DMS153 (cell line): ENCODE data around the gene VPS13D.
"Not testable (repeated sequence)": the region's sequence is repeated elsewhere in the genome, so short reads cannot be mapped to it uniquely, and the experiment has no call there.

ENCODE experiments used
- DNase-seq: peaks from one replicate; lab custom pipeline; 2025; lab: John Stamatoyannopoulos, UW

The VPS13D gene

GRCh38 chr1:12196641-12197482 is 33.0 kb upstream of the VPS13D start:
- DNase-seq, result peak; percentile 31

GRCh38 chr1:12197483-12197880 is 32.3 kb upstream of the VPS13D start:
- DNase-seq, result no peak

DNA sequence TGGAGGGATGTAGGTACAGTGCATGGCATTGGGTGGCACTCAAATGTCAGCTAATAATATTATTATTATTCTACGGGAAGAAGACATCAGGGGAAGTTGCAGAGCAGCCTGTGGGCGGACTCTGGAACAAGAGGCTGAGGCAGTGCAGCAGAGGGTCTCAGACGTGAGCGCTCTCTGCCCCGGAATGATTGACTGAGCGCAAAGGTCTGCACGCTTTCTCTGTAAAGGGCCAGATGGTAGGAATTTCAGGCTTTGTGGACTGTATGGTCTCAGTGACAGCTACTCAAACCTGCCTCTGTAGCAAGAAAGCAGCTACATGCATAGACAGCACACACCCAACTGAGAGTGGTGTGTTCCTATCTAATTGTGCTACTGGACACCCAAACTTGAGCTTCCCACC is 29.6 kb upstream of the VPS13D start:
- DNase-seq, result no peak

- no peak for DNase-seq
Observed at GRCh38 chr1:12201352-12202189, 28.3 kb upstream of the VPS13D start.

GRCh38 chr1:12202190-12202497 is 27.7 kb upstream of the VPS13D start:
- no peak for DNase-seq

DNA sequence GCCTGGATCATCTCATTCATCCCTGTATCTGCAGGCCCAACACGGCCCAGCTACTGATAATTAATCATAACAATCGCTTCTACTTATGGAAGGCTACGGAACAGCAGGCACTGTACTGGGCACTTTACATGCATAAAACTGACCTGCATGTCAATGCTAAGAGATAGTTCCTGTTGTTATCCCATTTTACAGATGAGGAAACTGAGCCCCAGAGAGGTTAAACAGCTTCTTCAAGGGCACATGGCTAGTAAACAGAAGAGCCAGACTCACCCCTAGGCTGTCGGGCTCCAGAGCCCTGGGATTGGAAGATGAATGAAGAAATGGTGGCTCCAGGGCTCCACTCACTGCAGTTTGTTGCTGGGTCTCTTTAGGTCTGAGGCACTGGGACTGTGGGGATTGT is 27.3 kb upstream of the VPS13D start:
- DNase-seq, result no peak

GRCh38 chr1:12203216-12204007 is 26.4 kb upstream of the VPS13D start:
- DNase-seq, result no peak

- DNase-seq, result no peak
Observed at GRCh38 chr1:12204140-12204539, 25.7 kb upstream of the VPS13D start.

DNA sequence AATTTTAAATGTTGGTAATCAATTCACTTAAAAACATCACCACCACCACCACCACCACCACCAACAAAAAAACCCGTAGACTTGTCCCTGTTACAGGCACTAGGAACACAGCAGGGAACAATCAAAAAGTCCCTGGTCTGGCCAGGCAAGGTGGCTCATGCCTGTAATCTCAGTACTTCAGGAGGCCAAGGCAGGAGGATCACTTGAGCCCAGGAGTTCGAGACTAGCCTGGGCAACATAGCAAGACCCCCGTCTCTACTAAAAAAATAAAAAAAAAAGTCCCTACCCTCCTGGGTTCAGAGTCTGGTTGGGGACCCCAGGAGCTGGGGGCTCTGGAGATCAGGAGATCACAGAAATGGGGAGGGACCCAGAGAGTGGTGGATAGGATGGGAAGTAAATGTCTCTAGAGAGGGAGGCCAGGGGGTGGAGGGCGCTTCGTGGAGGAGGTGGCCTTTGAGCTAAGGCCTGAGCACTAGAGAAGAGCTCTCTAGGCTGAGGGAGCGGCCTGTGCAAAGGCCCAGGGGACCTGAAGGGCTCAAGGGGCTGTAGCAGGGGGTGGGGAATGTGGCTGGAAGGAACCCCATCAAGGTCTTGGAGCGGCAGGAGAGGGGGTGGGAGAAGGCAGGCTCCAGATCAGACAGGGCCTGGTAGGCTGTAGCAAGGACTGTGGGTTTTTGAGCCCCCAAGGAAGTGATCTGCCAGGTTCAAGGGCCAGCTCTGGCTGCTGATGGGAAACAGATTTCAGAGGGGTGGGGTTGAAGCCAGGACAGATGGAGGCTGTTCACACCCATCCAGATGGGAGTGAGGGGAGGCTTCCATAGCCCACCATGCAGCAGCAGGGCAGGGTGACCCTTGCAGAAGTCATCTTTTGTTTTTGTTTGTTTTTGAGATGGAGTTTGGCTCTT is 24.8 kb upstream of the VPS13D start:
- DNase-seq, result no peak

GRCh38 chr1:12206238-12206637 is 23.6 kb upstream of the VPS13D start:
- no peak for DNase-seq

DNA sequence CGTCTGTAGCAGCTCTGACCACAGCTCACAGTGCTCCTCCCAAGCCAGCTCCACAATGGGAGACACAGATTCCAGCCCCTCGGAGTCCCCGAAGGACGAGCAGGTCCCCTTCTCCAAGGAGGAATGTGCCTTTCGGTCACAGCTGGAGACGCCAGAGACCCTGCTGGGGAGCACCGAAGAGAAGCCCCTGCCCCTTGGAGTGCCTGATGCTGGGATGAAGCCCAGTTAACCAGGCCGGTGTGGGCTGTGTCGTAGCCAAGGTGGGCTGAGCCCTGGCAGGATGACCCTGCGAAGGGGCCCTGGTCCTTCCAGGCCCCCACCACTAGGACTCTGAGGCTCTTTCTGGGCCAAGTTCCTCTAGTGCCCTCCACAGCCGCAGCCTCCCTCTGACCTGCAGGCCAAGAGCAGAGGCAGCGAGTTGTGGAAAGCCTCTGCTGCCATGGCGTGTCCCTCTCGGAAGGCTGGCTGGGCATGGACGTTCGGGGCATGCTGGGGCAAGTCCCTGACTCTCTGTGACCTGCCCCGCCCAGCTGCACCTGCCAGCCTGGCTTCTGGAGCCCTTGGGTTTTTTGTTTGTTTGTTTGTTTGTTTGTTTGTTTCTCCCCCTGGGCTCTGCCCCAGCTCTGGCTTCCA is 22.9 kb upstream of the VPS13D start:
- DNase-seq, result peak; percentile 54

DNA sequence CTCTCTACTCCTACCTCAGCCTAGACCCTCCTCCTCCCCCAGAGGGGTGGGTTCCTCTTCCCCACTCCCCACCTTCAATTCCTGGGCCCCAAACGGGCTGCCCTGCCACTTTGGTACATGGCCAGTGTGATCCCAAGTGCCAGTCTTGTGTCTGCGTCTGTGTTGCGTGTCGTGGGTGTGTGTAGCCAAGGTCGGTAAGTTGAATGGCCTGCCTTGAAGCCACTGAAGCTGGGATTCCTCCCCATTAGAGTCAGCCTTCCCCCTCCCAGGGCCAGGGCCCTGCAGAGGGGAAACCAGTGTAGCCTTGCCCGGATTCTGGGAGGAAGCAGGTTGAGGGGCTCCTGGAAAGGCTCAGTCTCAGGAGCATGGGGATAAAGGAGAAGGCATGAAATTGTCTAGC is 21.6 kb upstream of the VPS13D start:
- DNase-seq, result no peak

DNA sequence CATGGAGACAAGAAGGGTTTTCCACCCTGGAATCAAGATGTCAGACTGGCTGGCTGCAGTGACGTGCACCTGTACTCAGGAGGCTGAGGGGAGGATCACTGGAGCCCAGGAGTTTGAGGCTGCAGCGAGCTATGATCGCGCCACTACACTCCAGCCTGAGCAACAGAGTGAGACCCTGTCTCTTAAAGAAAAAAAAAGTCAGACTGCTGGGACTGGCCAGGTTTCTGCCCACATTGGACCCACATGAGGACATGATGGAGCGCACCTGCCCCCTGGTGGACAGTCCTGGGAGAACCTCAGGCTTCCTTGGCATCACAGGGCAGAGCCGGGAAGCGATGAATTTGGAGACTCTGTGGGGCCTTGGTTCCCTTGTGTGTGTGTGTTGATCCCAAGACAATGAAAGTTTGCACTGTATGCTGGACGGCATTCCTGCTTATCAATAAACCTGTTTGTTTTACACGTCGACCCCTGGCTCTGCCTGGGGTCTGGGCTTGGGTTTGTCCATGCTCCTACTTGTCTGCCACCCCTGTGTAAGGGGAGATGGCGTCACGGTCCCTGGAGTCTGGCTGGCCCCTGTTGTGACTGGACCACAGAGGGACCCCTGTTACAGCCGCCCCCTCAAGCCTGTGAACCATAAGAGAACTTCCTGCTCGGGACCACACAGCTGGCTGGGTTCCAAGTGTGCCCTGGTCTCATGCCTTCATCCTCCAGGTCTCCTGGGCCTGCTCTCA is 20.9 kb upstream of the VPS13D start:
- peak; percentile 60 for DNase-seq

GRCh38 chr1:12209495-12209832 is 20.4 kb upstream of the VPS13D start:
- no peak for DNase-seq

GRCh38 chr1:12215118-12215961 is 14.5 kb upstream of the VPS13D start:
- DNase-seq, result no peak

DNA sequence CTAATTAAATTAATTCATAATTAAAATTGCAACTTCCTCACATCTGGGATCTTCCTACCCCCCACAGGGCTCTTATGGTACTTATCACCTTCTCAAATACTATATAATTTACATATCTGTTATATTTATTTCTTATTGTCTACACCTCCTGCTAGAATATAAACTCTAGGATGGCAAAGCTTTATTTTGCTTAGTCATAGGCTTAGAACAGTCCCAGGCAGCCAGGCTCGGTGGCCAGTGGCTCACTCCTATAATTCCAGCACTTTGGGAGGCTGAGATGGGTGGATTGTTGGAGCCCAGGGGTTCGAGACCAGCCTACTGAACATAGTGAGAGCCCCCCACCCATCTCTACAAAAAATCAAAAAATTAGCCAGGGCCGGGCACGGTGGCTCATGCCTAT is 10.0 kb upstream of the VPS13D start:
- DNase-seq, result no peak

- no peak for DNase-seq
Observed at GRCh38 chr1:12220890-12221289, 8.9 kb upstream of the VPS13D start.

DNA sequence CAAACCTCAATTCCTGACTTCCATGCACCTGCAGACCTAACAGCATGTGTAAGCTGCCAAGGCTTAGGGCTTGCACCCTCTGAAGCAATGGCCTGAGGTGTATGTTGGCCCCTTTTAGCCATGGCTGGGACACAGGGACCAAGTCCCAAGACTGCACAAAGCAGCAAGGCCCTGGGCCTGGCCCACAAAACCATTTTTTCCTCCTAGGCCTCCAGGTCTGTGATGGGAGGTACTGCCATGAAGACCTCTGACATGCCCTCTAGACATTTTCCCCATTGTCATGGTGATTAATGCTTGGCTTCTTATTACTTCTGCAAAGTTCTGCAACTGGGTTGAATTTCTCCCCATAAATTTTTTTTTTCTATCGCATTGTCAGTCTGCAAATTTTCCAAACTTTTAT is 7.1 kb upstream of the VPS13D start:
- not testable (repeated sequence) for DNase-seq

- DNase-seq, result not testable (repeated sequence)
Observed at GRCh38 chr1:12224092-12224491, 5.7 kb upstream of the VPS13D start.

DNA sequence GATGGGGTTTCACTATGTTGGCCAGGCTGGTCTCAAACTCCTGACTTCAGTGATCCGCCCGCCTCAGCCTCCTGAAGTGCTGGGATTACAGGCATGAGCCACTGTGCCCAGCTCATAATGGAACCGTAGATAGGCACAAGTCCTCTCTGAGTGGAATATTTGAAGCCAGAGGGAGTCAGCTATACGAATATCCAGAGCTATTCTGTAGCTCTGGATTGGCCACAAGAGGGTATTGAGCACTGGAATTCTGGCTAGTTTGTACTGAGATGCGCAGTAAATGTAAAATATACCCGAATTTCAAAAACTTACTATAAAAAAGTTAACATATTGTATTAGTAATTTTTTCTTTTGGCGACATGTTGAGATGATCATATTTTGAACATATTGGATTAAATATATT is 851 bp upstream of the VPS13D start:
- no peak for DNase-seq
